Measurements from ENCODE around the gene DCAF12L1. TPM values are rescaled to one million over a fixed set of nuclear protein-coding genes. Genes with fewer than 3 reads are reported as not detected.

DCAF12L1 gene
- total RNA-seq: 1 to 10 TPM in 1 of 2 donors, under 1 TPM in 1; 0.29 to 1.8 TPM
- long read RNA-seq, donor 1: 0 reads
- long read RNA-seq, donor 2, partial matches to known transcripts: 0 of 4 reads
- long read RNA-seq, donor 2, other reads (novel, unspliced or antisense): 0 of 4 reads

GRCh38 chrX:126552313-126553022 lies at the start of gene DCAF12L1:
Gene DCAF12L1 (minus strand): TSS chrX:126552814. CDS start chrX:126552608, 206 bp downstream.
- intact Hi-C loops (cut with DNase I): no loop called here
- peak; percentile 80 for DNase-seq (ENCODE audit: low spot score)

GRCh38 chrX:126580877-126581276 lies 28.3 kb upstream of the DCAF12L1 start:
- intact Hi-C loops (cut with DNase I): no loop called here
- DNase-seq (ENCODE audit: low spot score): no peak

GRCh38 chrX:126575911-126576310 lies 23.3 kb upstream of the DCAF12L1 start:
- no peak for DNase-seq (ENCODE audit: low spot score)
- intact Hi-C loops (cut with DNase I): no loop called here

GRCh38 chrX:126557151-126557550 lies 4.5 kb upstream of the DCAF12L1 start:
- DNase-seq (ENCODE audit: low spot score): no peak
- intact Hi-C loops (cut with DNase I): no loop called here

- peak; percentile 67 for DNase-seq (ENCODE audit: low spot score)
- intact Hi-C loops (cut with DNase I): no loop called here
Measured at GRCh38 chrX:126551725-126552312, 795 bp downstream of the DCAF12L1 start.

- intact Hi-C loops (cut with DNase I): no loop called here
- DNase-seq (ENCODE audit: low spot score): peak; percentile 58
Measured at GRCh38 chrX:126551306-126551705, 1.3 kb downstream of the DCAF12L1 start.

- no peak for DNase-seq (ENCODE audit: low spot score)
Measured at GRCh38 chrX:126550816-126551215, 1.8 kb downstream of the DCAF12L1 start.

GRCh38 chrX:126509923-126510322 lies 42.7 kb downstream of the DCAF12L1 start:
- no peak for DNase-seq (ENCODE audit: low spot score)
- intact Hi-C loops (cut with DNase I): no loop called here

More at GRCh38 chrX:126550816-126551215, 1.8 kb downstream of the DCAF12L1 start:
- intact Hi-C loops (cut with DNase I): no loop called here
